Right lobe of liver (tissue), 4 donors: ENCODE results near the gene FBL.
"Not testable (repeated sequence)": the region's sequence is repeated elsewhere in the genome, so short reads cannot be mapped to it uniquely, and the experiment has no call there.

ENCODE experiments used
- CTCF ChIP-seq, 4 donors: fragments of 200-600 bp in 3 of 4; fragments of 450-650 bp in 1 of 4; IDR thresholded peaks; one replicate each; pipeline versions ENCODE4 v1.5.1 to v1.8.0; 2016 to 2022; ENCODE audit warnings: antibody characterized with exemption in 4 of 4, mild to moderate bottlenecking in 2 of 4
- POLR2A ChIP-seq: fragments of 450-650 bp; IDR thresholded peaks from one replicate; pipeline ENCODE4 v1.6.1; 2017; ENCODE audit warnings: antibody characterized with exemption, mild to moderate bottlenecking
- donor health status: DM: no; HTN: no; CAD: no.
- donor health status: DM: no; HTN: no; CAD: no.
- donor health status: DM: no; HTN: yes; CAD: no.

DNA sequence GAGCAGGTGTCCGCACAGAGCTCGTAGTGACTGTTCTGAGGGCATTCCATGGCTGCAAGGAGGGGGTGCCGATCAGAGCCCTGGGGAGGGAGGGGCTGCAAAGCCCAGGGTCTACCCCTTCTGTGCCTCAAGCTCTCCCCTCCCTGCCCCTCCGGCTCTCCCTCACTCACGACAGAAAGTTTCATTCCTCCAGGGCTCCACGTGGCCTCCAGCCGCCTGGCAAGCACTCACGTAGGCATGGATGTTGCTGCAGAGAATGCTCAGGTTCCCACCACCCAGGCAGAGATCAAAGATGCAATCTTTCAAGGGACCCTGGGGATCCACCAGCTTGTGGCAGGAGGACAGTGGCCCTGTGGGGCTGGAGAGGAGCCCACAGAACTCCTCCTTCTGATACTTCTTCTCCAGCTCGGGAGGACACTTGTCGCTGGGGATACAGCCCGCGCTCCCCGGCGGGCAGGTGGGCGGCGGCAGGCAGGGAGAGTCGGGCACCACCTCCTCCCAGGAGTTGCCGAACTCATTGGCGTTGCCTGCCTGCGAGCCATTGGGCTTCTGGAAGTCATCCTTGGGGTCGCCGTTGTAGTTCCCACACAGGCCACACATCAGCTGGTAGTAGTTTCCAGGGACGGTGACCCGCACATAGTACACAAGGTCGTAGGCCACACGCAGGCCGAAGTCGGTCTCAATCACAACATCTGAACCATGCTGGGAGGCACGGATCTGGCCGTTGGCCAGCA lies 39.8 kb upstream of the FBL start:
- not testable (repeated sequence) for TF ChIP-seq CTCF (IDR thresholded peaks at IDR 0.05); POLR2A
